Right lobe of liver (tissue), 4 donors: ENCODE data around the gene DNAH2.

Experiments used
- POLR2A ChIP-seq: fragments of 450-650 bp; IDR thresholded peaks from one replicate; pipeline ENCODE4 v1.6.1; 2017; ENCODE audit warnings: antibody characterized with exemption, mild to moderate bottlenecking
- TF ChIP-seq, protein P1 (sequence below), 4 donors: fragments of 200-600 bp in 3 of 4; fragments of 450-650 bp in 1 of 4; IDR thresholded peaks; one replicate each; pipeline versions ENCODE4 v1.5.1 to v1.8.0; 2016 to 2022; ENCODE audit warnings: antibody characterized with exemption in 4 of 4, mild to moderate bottlenecking in 2 of 4
- donor health status: DM: no; HTN: no; CAD: no.
- donor health status: DM: no; HTN: no; CAD: no.
- donor health status: DM: no; HTN: yes; CAD: no.

DNA sequence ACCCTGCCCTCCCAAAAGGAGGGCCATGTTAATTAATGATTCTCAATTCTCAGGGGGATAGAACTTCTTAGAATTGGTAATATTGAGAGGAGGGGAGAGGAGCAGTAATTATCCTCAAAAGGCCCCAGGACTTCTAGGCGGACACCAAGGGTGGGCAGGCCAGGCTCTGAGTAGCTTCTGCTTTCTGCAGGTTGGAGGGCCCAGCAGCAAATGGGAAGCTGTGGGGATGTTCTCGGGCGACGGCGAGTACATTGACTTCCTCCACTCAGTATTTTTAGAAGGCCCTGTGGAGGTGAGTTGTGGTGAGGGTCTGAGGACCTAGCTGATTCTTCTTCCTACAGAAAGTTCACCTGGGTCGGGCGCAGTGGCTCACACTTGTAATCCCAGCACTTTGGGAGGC is 57.5 kb downstream of the DNAH2 start:
- TF ChIP-seq, protein P1, sequence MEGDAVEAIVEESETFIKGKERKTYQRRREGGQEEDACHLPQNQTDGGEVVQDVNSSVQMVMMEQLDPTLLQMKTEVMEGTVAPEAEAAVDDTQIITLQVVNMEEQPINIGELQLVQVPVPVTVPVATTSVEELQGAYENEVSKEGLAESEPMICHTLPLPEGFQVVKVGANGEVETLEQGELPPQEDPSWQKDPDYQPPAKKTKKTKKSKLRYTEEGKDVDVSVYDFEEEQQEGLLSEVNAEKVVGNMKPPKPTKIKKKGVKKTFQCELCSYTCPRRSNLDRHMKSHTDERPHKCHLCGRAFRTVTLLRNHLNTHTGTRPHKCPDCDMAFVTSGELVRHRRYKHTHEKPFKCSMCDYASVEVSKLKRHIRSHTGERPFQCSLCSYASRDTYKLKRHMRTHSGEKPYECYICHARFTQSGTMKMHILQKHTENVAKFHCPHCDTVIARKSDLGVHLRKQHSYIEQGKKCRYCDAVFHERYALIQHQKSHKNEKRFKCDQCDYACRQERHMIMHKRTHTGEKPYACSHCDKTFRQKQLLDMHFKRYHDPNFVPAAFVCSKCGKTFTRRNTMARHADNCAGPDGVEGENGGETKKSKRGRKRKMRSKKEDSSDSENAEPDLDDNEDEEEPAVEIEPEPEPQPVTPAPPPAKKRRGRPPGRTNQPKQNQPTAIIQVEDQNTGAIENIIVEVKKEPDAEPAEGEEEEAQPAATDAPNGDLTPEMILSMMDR (IDR thresholded peaks at IDR 0.05), result no peak
- TF ChIP-seq POLR2A, result no peak
